Glutamatergic neuron (in vitro differentiated cells): ENCODE data around the gene TMEM200B. TPM values are rescaled to one million over a fixed set of nuclear protein-coding genes. Genes with fewer than 3 reads are reported as not detected.
"Not testable (repeated sequence)": the region's sequence is repeated elsewhere in the genome, so short reads cannot be mapped to it uniquely, and the experiment has no call there.

Experiments used
- DNase-seq: peaks from one replicate; pipeline ENCODE4 v3.0.0; 2022
- H3K27ac Mint-ChIP-seq: one replicate; pipeline ENCODE4 v1.8.0; 2020; ENCODE audit warnings: mild to moderate bottlenecking, mixed read lengths, inconsistent platforms; ENCODE audit not compliant: unreplicated experiment
- H3K27me3 Mint-ChIP-seq: one replicate; pipeline ENCODE4 v1.8.0; 2020; ENCODE audit warnings: mild to moderate bottlenecking, moderate library complexity, mixed read lengths, inconsistent platforms; ENCODE audit not compliant: unreplicated experiment
- H3K36me3 Mint-ChIP-seq: one replicate; pipeline ENCODE4 v1.8.0; 2020; ENCODE audit warnings: mild to moderate bottlenecking, mixed read lengths, inconsistent platforms; ENCODE audit not compliant: unreplicated experiment
- H3K4me1 Mint-ChIP-seq: one replicate; pipeline ENCODE4 v1.8.0; 2020; ENCODE audit warnings: mild to moderate bottlenecking, low read depth, mixed read lengths, inconsistent platforms; ENCODE audit not compliant: unreplicated experiment
- H3K4me3 Mint-ChIP-seq: one replicate; pipeline ENCODE4 v1.8.0; 2020; ENCODE audit warnings: mild to moderate bottlenecking, mixed read lengths, inconsistent platforms; ENCODE audit not compliant: unreplicated experiment
- H3K9me3 Mint-ChIP-seq: one replicate; pipeline ENCODE4 v1.8.0; 2020; ENCODE audit warnings: mild to moderate bottlenecking, moderate library complexity, mixed read lengths, inconsistent platforms; ENCODE audit not compliant: unreplicated experiment
- total RNA-seq: library from RNA; stranded (reverse); fragmentation: NEBNext Ultra II Directional; extraction: Animal tissue kit (Norgen Biotek cat#: 25700); gene quantifications from one replicate; pipeline ENCODE4 v1.2.1, GENCODE V29; 2021; ENCODE audit not compliant: unreplicated experiment
- TF ChIP-seq, protein P1 (sequence below): fragments of 200-600 bp; sonication (generic); IDR thresholded peaks from one replicate; pipeline ENCODE4 v1.5.0; 2021; ENCODE audit not compliant: partially characterized antibody, unreplicated experiment

TMEM200B gene
- total RNA-seq, 1 donor from 2014 or later = 5.8 TPM

DNA sequence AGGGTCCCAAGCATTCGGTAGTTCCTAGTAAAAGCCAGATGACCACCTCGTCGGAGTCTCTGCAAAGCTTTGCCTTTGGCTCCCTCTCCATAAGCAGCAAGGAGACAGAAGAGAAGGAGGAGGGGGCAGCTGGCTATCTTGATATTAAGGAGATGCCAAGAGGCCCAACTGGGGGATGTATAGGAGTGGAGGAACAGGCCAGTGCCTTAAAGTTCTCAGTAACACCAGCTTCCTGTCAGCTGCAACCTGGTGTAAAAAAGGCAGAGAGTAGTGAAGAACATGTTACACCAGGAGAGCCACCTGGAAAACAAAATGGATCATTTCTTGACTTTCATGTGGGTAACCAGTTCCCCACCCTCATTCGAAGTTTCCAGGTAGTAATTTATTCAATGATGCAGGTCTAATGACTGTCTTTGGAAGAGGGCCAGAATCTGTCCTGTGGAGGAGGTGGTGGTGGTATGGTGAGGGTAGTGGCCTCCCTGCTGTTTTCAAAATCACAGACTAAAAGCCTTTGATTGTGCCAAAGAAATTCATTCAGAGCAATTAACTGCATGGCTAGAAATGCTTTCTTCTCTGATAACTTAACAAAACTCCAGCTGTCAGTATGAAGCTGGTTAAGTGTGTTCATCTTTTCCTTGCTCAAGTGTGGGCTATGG lies 27.3 kb downstream of the TMEM200B start:
- Mint-ChIP-seq H3K4me1 (no peaks in the 10 kb centered on the region), H3K27me3 (peaks cover 2% of the 10 kb centered on the region), H3K9me3 (peaks cover 3% of the 10 kb centered on the region), H3K36me3 (peaks cover 7% of the 10 kb centered on the region), H3K4me3 (no peak overlapping the region), H3K27ac (no peak overlapping the region)
- TF ChIP-seq, protein P1, sequence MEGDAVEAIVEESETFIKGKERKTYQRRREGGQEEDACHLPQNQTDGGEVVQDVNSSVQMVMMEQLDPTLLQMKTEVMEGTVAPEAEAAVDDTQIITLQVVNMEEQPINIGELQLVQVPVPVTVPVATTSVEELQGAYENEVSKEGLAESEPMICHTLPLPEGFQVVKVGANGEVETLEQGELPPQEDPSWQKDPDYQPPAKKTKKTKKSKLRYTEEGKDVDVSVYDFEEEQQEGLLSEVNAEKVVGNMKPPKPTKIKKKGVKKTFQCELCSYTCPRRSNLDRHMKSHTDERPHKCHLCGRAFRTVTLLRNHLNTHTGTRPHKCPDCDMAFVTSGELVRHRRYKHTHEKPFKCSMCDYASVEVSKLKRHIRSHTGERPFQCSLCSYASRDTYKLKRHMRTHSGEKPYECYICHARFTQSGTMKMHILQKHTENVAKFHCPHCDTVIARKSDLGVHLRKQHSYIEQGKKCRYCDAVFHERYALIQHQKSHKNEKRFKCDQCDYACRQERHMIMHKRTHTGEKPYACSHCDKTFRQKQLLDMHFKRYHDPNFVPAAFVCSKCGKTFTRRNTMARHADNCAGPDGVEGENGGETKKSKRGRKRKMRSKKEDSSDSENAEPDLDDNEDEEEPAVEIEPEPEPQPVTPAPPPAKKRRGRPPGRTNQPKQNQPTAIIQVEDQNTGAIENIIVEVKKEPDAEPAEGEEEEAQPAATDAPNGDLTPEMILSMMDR = no peak
- no peak for DNase-seq

DNA sequence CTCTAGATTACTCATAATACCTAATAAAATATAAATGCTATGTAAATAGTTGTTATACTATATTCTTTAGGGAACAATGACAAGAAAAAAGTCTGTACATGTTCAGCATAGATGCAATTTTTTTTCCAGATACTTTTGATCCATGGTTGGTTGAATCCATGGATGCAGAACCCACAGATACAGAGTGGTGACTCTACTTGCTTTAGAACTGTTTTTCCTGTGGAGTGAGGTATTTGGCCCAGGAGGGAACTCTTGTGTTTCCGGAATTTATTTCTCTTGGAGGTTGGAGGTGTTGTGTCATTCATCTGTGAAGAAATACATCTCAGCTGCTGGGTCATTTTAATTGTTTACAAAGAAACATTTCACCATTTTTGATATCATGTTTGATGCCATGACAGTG lies 28.7 kb downstream of the TMEM200B start:
- Mint-ChIP-seq H3K27ac (no peak overlapping the region), H3K27me3 (peaks cover 2% of the 10 kb centered on the region), H3K9me3 (peaks cover 3% of the 10 kb centered on the region), H3K36me3 (peaks cover 12% of the 10 kb centered on the region), H3K4me3 (no peak overlapping the region), H3K4me1 (no peaks in the 10 kb centered on the region)
- TF ChIP-seq, protein P1 = no peak
- DNase-seq = no peak

DNA sequence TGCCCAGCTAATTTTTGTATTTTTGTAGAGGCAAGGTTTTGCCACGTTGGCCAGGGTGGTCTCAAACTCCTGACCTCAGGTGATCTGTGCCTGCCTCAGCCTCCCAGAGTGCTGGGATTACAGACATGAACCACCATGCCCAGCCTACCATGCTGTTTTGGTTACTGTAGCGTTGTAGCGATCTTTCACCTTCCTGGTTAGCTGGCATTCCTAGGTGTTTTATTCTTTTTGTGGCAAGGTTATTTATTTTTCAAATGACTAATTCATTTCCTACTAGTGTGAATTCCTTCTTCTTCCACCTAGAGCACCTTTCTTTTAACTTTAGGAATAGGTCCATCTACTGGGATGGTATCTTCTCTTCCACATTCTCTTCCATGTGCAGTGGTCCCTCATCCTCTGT lies 29.3 kb downstream of the TMEM200B start:
- no peak for DNase-seq
- TF ChIP-seq, protein P1 = no peak
- Mint-ChIP-seq H3K27me3 (no peaks in the 10 kb centered on the region), H3K9me3 (peaks cover 3% of the 10 kb centered on the region), H3K36me3 (peaks cover 17% of the 10 kb centered on the region), H3K4me3 (no peak overlapping the region), H3K4me1 (no peaks in the 10 kb centered on the region), H3K27ac (no peak overlapping the region)

DNA sequence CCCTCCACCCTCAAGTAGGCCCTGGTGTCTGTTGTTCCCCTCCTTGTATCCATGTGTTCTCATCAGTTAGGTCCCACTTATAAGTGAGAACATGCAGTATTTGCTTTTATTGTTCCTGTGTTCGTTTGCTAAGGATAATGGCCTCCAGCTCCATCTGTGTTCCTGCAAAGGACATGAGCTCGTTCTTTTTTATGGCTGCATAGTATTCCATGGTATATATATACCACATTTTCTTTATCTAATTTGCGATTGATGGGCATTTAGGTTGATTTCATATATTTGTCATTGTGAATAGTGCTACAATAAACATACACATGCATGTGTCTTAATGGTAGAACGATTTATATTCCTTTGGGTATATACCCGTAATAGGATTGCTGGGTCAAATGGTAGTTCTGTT lies 31.0 kb downstream of the TMEM200B start:
- H3K9me3 Mint-ChIP-seq, H3K27ac Mint-ChIP-seq, H3K27me3 Mint-ChIP-seq, H3K4me1 Mint-ChIP-seq, DNase-seq, H3K4me3 Mint-ChIP-seq: not testable (repeated sequence)
- H3K36me3 Mint-ChIP-seq = peaks cover 17% of the 10 kb centered on the region

DNA sequence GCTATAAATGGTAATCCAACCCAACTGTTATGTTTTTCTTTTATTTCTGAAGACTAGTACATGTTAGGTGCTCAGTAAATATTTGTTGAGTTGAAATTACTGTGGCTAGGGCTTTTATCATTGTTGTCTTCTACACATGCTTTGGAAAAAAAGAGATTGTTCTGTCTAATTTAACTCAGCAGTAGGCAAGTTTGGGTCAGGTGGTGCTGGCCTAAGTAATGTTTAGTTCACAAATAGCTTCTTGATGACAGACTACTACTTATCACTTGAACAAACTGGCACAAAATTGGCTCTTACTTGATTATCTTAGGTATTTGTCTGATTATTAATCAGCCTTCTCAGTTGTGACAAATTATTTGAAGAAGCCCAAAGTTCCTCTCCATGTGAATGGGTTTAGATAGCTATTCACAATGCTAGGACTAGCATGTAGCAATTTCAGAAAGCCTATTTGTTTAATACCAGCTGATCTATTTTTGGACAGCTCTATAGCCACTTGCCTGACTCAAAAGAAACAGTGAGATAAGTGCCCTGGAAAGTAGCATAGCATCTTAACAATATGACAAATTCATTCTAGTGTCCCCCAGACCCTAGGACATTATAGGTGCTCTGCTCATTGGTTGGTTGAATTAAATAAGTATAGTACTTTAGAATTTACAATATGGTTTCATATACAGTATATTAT lies 32.6 kb downstream of the TMEM200B start:
- Mint-ChIP-seq H3K9me3 (peaks cover 3% of the 10 kb centered on the region), H3K27me3 (peaks cover 1% of the 10 kb centered on the region), H3K36me3 (peaks cover 17% of the 10 kb centered on the region), H3K27ac (no peak overlapping the region), H3K4me3 (no peak overlapping the region), H3K4me1 (no peaks in the 10 kb centered on the region)
- TF ChIP-seq, protein P1 = no peak
- no peak for DNase-seq
